DOHH2 (cell line): ENCODE results near the gene ARHGAP22.

Source experiments
- EZH2phosphoT487 ChIP-seq: fragments of 200-600 bp; sonication (generic); IDR thresholded peaks from 2 replicates; pipeline ENCODE4 v1.6.1; 2017; ENCODE audit warnings: borderline replicate concordance, mild to moderate bottlenecking, antibody characterized with exemption, low read length, moderate library complexity, mixed read lengths
- TF ChIP-seq, protein P1 (sequence below): fragments of 200-600 bp; sonication (generic); IDR thresholded peaks from one replicate; pipeline ENCODE4 v1.5.1; 2014; ENCODE audit warnings: antibody characterized with exemption, mild to moderate bottlenecking, low read depth, low read length; ENCODE audit not compliant: poor library complexity, severe bottlenecking

DNA sequence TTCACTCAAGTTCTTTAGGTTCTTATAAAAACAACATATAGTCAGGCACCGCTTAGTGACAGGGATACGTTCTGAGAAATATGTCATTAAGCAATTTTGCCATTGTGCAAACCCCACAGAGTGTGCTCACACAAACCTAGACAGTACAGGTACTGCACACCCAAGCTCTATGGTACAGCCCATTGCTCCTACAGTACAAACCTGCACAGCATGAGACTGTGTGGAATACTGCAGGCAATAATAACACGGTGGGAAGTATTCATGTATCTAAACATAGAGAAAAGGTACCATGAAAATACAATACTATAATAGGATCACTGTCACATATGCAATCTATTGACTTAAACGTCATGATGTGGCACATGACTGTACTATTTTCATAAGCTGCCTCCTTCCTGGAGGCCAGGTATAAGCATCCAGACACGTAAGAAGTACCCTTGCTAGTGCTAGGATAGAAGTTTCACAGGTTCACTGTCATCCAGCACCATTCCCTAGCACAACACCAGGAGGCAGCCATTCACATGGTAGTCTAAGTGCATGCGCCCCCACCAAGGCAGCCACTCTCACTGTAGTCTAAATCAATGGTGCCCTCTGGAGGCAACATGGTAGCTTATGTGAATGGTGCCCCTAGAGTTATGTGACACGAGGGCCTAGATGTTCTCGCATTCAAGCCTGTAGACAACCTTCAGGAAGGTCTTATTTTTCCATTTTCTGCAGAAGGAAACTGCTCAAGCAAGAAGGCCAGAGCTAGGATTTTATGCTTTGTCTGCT, 98.5 kb downstream of the ARHGAP22 start:
- TF ChIP-seq, protein P1, sequence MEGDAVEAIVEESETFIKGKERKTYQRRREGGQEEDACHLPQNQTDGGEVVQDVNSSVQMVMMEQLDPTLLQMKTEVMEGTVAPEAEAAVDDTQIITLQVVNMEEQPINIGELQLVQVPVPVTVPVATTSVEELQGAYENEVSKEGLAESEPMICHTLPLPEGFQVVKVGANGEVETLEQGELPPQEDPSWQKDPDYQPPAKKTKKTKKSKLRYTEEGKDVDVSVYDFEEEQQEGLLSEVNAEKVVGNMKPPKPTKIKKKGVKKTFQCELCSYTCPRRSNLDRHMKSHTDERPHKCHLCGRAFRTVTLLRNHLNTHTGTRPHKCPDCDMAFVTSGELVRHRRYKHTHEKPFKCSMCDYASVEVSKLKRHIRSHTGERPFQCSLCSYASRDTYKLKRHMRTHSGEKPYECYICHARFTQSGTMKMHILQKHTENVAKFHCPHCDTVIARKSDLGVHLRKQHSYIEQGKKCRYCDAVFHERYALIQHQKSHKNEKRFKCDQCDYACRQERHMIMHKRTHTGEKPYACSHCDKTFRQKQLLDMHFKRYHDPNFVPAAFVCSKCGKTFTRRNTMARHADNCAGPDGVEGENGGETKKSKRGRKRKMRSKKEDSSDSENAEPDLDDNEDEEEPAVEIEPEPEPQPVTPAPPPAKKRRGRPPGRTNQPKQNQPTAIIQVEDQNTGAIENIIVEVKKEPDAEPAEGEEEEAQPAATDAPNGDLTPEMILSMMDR = peak; percentile 46
- no peak for TF ChIP-seq EZH2phosphoT487
